ENCODE data around the gene NT5C3A.
"Not testable (repeated sequence)": the region's sequence is repeated elsewhere in the genome, so short reads cannot be mapped to it uniquely, and the experiment has no call there.

The NT5C3A gene

GRCh38 chr7:32979902-32980301, 82.7 kb downstream of the NT5C3A start:
- DNase-seq (ENCODE audit: low read depth in 2 of 2), result not testable (repeated sequence)

- DNase-seq (ENCODE audit: low read depth in 2 of 2), result not testable (repeated sequence)
Observed at GRCh38 chr7:32979246-32979645, 83.3 kb downstream of the NT5C3A start.

GRCh38 chr7:32977159-32977558, 85.4 kb downstream of the NT5C3A start:
- not testable (repeated sequence) for DNase-seq (ENCODE audit: low read depth in 2 of 2)

DNA sequence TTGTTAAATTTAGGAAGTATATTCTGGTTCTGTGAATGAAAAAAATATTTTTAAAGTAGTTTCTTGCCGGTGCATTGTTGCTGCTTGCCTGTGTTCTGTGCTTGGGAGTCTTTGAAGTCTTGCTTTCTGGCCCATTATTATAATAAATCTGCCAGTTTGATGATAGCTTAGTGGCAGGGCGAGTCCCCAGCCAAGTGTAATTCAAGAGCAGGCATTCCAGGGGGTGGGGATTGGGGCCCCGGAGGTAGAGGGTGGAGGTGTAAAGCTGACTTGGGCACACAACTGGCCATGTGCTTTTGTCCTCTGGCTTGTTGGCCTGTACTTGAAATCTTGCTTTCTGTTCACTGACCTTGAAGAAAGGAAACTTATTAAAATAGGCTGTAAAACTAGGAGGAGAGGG, 90.6 kb downstream of the NT5C3A start:
- DNase-seq (ENCODE audit: low read depth in 2 of 2), result not testable (repeated sequence)

- not testable (repeated sequence) for DNase-seq (ENCODE audit: low read depth in 2 of 2)
Observed at GRCh38 chr7:32967268-32967582, 95.4 kb downstream of the NT5C3A start.

GRCh38 chr7:32966489-32967267, 95.9 kb downstream of the NT5C3A start:
- DNase-seq (ENCODE audit: low read depth in 2 of 2), result not testable (repeated sequence)

GRCh38 chr7:32964461-32965159, 98.0 kb downstream of the NT5C3A start:
- not testable (repeated sequence) for DNase-seq (ENCODE audit: low read depth in 2 of 2)

All from stimulated activated CD8-positive, alpha-beta memory T cell treated with anti-CD3 and anti-CD28 coated beads, Interleukin-2, amount 100 ng/mL, for 48 hours (primary cell).